Neuronal stem cell (in vitro differentiated cells): ENCODE measurements around the gene XKR7.

Experiments used
- DNase-seq: peaks from one replicate; pipeline ENCODE4 v3.0.0-alpha.2; 2013; ENCODE audit warnings: low spot score
- H2AFZ ChIP-seq: one replicate; pipeline ENCODE4 v1.6.1; 2013; ENCODE audit warnings: mild to moderate bottlenecking, low read length, inconsistent platforms
- H2AK5ac ChIP-seq: 2 replicates; pipeline ENCODE4 v1.6.1; 2013; ENCODE audit warnings: low read depth, mild to moderate bottlenecking, inconsistent platforms, low read length, moderate library complexity, mixed read lengths
- H2BK120ac ChIP-seq: 2 replicates; pipeline ENCODE4 v1.6.1; 2013; ENCODE audit warnings: low read depth, mild to moderate bottlenecking, inconsistent platforms, low read length, moderate library complexity, mixed read lengths
- H2BK12ac ChIP-seq: one replicate; pipeline ENCODE4 v1.6.1; 2013; ENCODE audit warnings: low read length, inconsistent platforms
- H2BK15ac ChIP-seq: 2 replicates; pipeline ENCODE4 v1.6.1; 2013; ENCODE audit warnings: mild to moderate bottlenecking, low read length, inconsistent platforms, mixed read lengths
- H2BK5ac ChIP-seq: one replicate; pipeline ENCODE4 v1.6.1; 2013; ENCODE audit warnings: inconsistent platforms, mild to moderate bottlenecking, low read length, moderate library complexity
- H3K14ac ChIP-seq: one replicate; pipeline ENCODE4 v1.6.1; 2013; ENCODE audit warnings: low read length, inconsistent platforms
- H3K18ac ChIP-seq: 2 replicates; pipeline ENCODE4 v1.6.1; 2013; ENCODE audit warnings: low read length, inconsistent platforms
- H3K23ac ChIP-seq: 2 replicates; pipeline ENCODE4 v1.6.1; 2013; ENCODE audit warnings: low read depth, mild to moderate bottlenecking, mixed read lengths, low read length, inconsistent platforms; ENCODE audit not compliant: poor library complexity
- H3K27ac ChIP-seq: replicated peaks from 3 replicates; pipeline ENCODE4 v1.5.1; 2013; ENCODE audit warnings: low read length, inconsistent platforms
- H3K27me3 ChIP-seq, 3 experiments: 2 replicates each; pipeline ENCODE4 v1.6.1; 2013; ENCODE audit warnings: low read length in 3 of 3, mild to moderate bottlenecking in 2 of 3, inconsistent platforms in 1 of 3, low read depth in 1 of 3, mixed read lengths in 1 of 3, moderate library complexity in 1 of 3; ENCODE audit not compliant: control insufficient read depth in 3 of 3, insufficient read depth in 3 of 3
- H3K36me3 ChIP-seq, 2 donors: replicated peaks in 1 of 2; 2 replicates each; pipeline ENCODE4 v1.6.1; 2013; ENCODE audit warnings: low read length in 2 of 2; ENCODE audit not compliant: control insufficient read depth in 2 of 2, insufficient read depth in 2 of 2
- H3K4ac ChIP-seq: 2 replicates; pipeline ENCODE4 v1.6.1; 2013; ENCODE audit warnings: inconsistent platforms, mild to moderate bottlenecking, low read length, moderate library complexity
- H3K4me1 ChIP-seq, 2 donors: 1 replicate in 1 of 2; 2 replicates in 1 of 2; pipeline ENCODE4 v1.6.1; 2013; ENCODE audit warnings: low read length in 2 of 2, low read depth in 1 of 2; ENCODE audit not compliant: control insufficient read depth in 2 of 2, insufficient read depth in 1 of 2
- H3K4me2 ChIP-seq: one replicate; pipeline ENCODE4 v1.6.1; 2013; ENCODE audit warnings: mild to moderate bottlenecking, low read length, inconsistent platforms; ENCODE audit not compliant: insufficient read depth, poor library complexity, severe bottlenecking
- H3K4me3 ChIP-seq, 2 donors: 2 replicates each; pipeline ENCODE4 v1.5.1; 2013; ENCODE audit warnings: low read length in 2 of 2, mild to moderate bottlenecking in 2 of 2, inconsistent platforms in 1 of 2, moderate library complexity in 1 of 2
- H3K79me1 ChIP-seq: one replicate; pipeline ENCODE4 v1.6.1; 2013; ENCODE audit warnings: low read depth, mild to moderate bottlenecking, inconsistent platforms, low read length, moderate library complexity
- H3K9ac ChIP-seq: one replicate; pipeline ENCODE4 v1.6.1; 2013; ENCODE audit warnings: mild to moderate bottlenecking, low read depth, low read length, inconsistent platforms; ENCODE audit not compliant: poor library complexity
- H3K9me3 ChIP-seq, 2 donors: replicated peaks in 1 of 2; 2 replicates each; pipeline versions ENCODE3 to v1.6.1; 2013; ENCODE audit warnings: low read length in 2 of 2, mild to moderate bottlenecking in 2 of 2, inconsistent platforms in 1 of 2, low read depth in 1 of 2, mixed read lengths in 1 of 2, moderate library complexity in 1 of 2; ENCODE audit not compliant: control insufficient read depth in 2 of 2, insufficient read depth in 1 of 2
- H4K8ac ChIP-seq: one replicate; pipeline ENCODE4 v1.6.1; 2013; ENCODE audit warnings: low read depth, mild to moderate bottlenecking, inconsistent platforms, low read length, moderate library complexity
- H4K91ac ChIP-seq: one replicate; pipeline ENCODE4 v1.6.1; 2013; ENCODE audit warnings: low read length, low read depth, mild to moderate bottlenecking, inconsistent platforms; ENCODE audit not compliant: poor library complexity
- WGBS, 2 donors: extraction: QIAGEN DNeasy Blood & Tissue Kit; methylation state at CpG; one replicate each; pipeline ENCODE4 v1.1.7; 2013; ENCODE audit warnings: missing lambda C conversion rate in 2 of 2, mixed read lengths in 1 of 2; ENCODE audit not compliant: insufficient read length in 2 of 2, insufficient replicate concordance in 1 of 2; ENCODE audit errors: extremely low coverage in 2 of 2; 5-methylcytosine and 5-hydroxymethylcytosine counted together

Gene XKR7

GRCh38 chr20:32007787-32008616 is 40.1 kb downstream of the XKR7 start:
- no peaks in the 10 kb centered on the region for H3K36me3 ChIP-seq
- no peak overlapping the region for H2BK120ac ChIP-seq
- no peak overlapping the region for H2AK5ac ChIP-seq
- no peaks in the 10 kb centered on the region for H3K9me3 ChIP-seq
- H3K23ac ChIP-seq, result no peak overlapping the region
- H4K8ac ChIP-seq, result no peak overlapping the region
- H3K4me2 ChIP-seq, result no peak overlapping the region
- H3K27ac ChIP-seq, result no peak overlapping the region
- WGBS, 2 donors, result no CpG with 5 or more reads among the region's 10 CpGs
- peaks cover 6 to 11% of the 10 kb centered on the region in 2 donors for H3K4me1 ChIP-seq
- H2BK12ac ChIP-seq, result no peak overlapping the region
- H2AFZ ChIP-seq, result peak overlapping the region; percentile 71
- H3K4ac ChIP-seq, result no peak overlapping the region
- H2BK15ac ChIP-seq, result no peak overlapping the region
- peaks cover 0 to 3% (median 0%) of the 10 kb centered on the region in 3 experiments for H3K27me3 ChIP-seq
- H3K18ac ChIP-seq, result no peak overlapping the region
- no peaks in the 10 kb centered on the region for H3K79me1 ChIP-seq
- no peak overlapping the region for H3K4me3 ChIP-seq
- no peak overlapping the region for H4K91ac ChIP-seq
- H2BK5ac ChIP-seq, result no peak overlapping the region
- H3K9ac ChIP-seq, result no peak overlapping the region
- no peak overlapping the region for H3K14ac ChIP-seq
- no peak for DNase-seq

- Histone ChIP-seq H2BK15ac (no peak overlapping the region), H2BK120ac (no peak overlapping the region), H3K27ac (no peak overlapping the region), H3K9me3 (no peaks in the 10 kb centered on the region), H3K9ac (no peak overlapping the region), H3K14ac (no peak overlapping the region), H3K4ac (no peak overlapping the region), H4K91ac (no peak overlapping the region), H2BK12ac (no peak overlapping the region), H3K23ac (no peak overlapping the region), H3K18ac (no peak overlapping the region), H2AK5ac (peak overlapping the region; percentile 40), H2AFZ (no peak overlapping the region), H3K79me1 (no peaks in the 10 kb centered on the region), H3K27me3 (peaks cover 0 to 3% (median 0%) of the 10 kb centered on the region in 3 experiments), H3K36me3 (no peaks in the 10 kb centered on the region), H2BK5ac (peak overlapping the region; percentile 85), H3K4me2 (no peak overlapping the region), H3K4me1 (peaks cover 6 to 11% of the 10 kb centered on the region in 2 donors), H4K8ac (no peak overlapping the region), H3K4me3 (no peak overlapping the region)
- DNase-seq, result no peak
- no CpG with 5 or more reads among the region's 7 CpGs for WGBS, 2 donors
Observed at GRCh38 chr20:32009564-32009963, 41.6 kb downstream of the XKR7 start.

GRCh38 chr20:32010101-32010500 is 42.1 kb downstream of the XKR7 start, which contains the start of gene CCM2L:
CCM2L (plus strand) TSS chr20:32010438; CDS start chr20:32010455, 17 bp downstream.
- WGBS, 2 donors, result no CpG with 5 or more reads among the region's 2 CpGs
- Histone ChIP-seq H3K23ac (no peak within 1 kb of the TSS), H2AK5ac (peak within 1 kb of the TSS; percentile 40), H2AFZ (no peak within 1 kb of the TSS), H2BK12ac (no peak within 1 kb of the TSS), H3K27ac (no peak within 1 kb of the TSS), H2BK120ac (peak within 1 kb of the TSS; percentile 44), H4K8ac (no peak within 1 kb of the TSS), H3K4ac (no peak within 1 kb of the TSS), H3K4me1 (peaks cover 6 to 11% of the 10 kb centered on the region in 2 donors), H3K36me3 (no peaks in the 10 kb centered on the region), H2BK15ac (no peak within 1 kb of the TSS), H3K4me2 (no peak within 1 kb of the TSS), H3K79me1 (no peaks in the 10 kb centered on the region), H2BK5ac (peak within 1 kb of the TSS; percentile 85), H3K14ac (no peak within 1 kb of the TSS), H3K4me3 (peak within 1 kb of the TSS in 1 of 2 donors; percentile 56), H3K9me3 (no peaks in the 10 kb centered on the region), H3K18ac (peak within 1 kb of the TSS; percentile 69), H4K91ac (no peak within 1 kb of the TSS), H3K27me3 (peaks cover 0 to 9% (median 0%) of the 10 kb centered on the region in 3 experiments), H3K9ac (no peak within 1 kb of the TSS)
- no peak for DNase-seq

GRCh38 chr20:32010666-32011065 is 42.7 kb downstream of the XKR7 start:
- Histone ChIP-seq H3K9ac (no peak overlapping the region), H3K36me3 (no peaks in the 10 kb centered on the region), H3K4me2 (no peak overlapping the region), H2AFZ (no peak overlapping the region), H3K23ac (no peak overlapping the region), H3K4me3 (peak overlapping the region in 1 of 2 donors; percentile 56), H3K27me3 (peaks cover 0 to 14% (median 0%) of the 10 kb centered on the region in 3 experiments), H3K14ac (no peak overlapping the region), H3K4me1 (peaks cover 6 to 11% of the 10 kb centered on the region in 2 donors), H2AK5ac (no peak overlapping the region), H3K9me3 (no peaks in the 10 kb centered on the region), H3K4ac (no peak overlapping the region), H2BK12ac (no peak overlapping the region), H3K18ac (no peak overlapping the region), H4K8ac (no peak overlapping the region), H3K79me1 (no peaks in the 10 kb centered on the region), H2BK15ac (no peak overlapping the region), H4K91ac (no peak overlapping the region), H2BK5ac (no peak overlapping the region), H2BK120ac (no peak overlapping the region), H3K27ac (no peak overlapping the region)
- DNase-seq, result no peak
- WGBS, 2 donors, result no CpG with 5 or more reads among the region's 8 CpGs
